ENCODE data around the gene RALGAPB.
"Not testable (repeated sequence)": the region's sequence is repeated elsewhere in the genome, so short reads cannot be mapped to it uniquely, and the experiment has no call there.

Gene RALGAPB

GRCh38 chr20:38589967-38590675 is 117.5 kb downstream of the RALGAPB start:
- no peak for DNase-seq

- no peak for DNase-seq
These were observed 118.2 kb downstream of the RALGAPB start for GRCh38 chr20:38590676-38591473.

DNA sequence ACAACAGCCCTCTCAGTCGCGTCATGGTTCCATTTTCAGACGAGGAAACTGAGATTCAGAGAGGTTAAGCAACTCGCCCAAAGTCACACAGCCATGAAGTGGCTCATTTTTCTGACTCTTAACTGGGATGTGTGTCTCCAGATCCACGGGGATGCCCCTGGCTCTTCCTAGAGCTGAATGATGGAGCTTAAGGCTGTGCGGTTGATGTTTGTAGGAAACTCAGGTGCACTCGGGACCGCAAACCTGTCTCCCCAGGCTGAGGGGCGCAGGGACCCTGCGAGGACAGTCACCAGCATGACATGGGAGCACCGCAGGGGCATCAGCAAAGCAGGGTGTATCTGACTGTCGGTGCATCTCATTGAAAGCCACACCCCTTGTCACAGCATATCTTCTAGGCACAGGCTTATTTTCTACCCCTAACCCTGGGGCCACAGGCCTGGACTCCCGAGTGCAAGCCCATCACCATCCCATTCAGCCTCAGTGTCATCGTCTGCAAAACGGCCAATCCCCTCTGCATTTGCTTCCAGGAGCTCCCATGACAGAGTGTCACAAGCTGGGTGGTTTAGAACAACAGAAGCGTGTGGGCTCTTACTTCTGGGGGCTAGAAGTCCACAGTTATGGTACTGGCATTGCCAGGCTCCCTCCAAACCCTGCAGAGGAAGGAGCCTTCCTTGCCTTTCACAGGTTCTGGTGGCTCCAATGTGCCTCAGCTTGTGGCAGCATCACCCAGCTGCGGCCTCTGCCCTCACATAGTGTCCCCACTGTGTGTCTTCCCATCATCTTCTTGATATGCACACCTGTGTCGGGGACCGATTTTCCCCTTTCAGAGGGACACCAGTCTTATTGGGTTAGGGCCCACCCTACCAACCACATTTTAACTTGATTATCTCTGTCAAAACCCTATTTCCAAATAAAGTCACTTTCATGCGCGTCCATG is 119.1 kb downstream of the RALGAPB start:
- no peak for DNase-seq

- DNase-seq = not testable (repeated sequence)
These were observed 119.8 kb downstream of the RALGAPB start for GRCh38 chr20:38592411-38592790.

DNA sequence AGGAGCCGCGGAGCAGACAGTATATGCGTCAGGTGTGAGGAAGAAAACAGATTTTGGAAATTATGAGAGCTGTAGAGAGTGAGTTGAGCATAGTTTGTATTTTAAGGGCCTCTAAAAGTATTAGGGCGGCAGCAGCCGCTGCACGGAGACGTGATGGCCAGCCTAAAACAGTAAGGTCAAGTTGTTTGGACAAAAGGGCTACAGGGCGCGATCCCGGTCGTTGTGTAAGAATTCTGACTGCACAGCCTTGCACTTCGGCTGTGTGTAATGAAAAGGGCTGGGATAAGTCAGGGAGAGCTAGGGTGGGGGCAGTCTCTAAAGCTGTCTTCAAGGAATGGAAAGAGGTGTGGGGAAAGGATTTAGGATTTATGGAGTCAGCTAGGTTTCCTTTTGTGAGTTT is 121.6 kb downstream of the RALGAPB start:
- DNase-seq = not testable (repeated sequence)

- DNase-seq = not testable (repeated sequence)
These were observed 123.2 kb downstream of the RALGAPB start for GRCh38 chr20:38595886-38596285.

GRCh38 chr20:38599410-38599882 is 126.8 kb downstream of the RALGAPB start:
- DNase-seq = no peak

DNA sequence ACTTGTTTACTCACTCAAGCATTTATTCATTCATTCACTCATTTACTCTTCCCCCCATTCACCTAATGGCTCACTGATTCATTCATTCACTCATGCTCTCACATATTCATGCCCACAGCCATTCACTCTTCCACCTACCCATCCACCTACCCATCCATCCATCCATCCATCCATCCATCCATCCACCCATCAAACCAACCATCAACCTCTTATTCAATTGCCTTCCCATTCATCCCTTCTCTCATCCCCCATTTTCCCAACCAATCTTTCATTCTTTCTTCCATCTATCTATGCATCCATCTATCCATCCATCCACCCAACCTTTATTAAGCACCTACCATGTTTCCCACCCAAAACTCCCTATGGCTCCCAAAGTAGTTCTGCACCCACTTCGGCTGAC is 127.4 kb downstream of the RALGAPB start:
- no peak for DNase-seq

DNA sequence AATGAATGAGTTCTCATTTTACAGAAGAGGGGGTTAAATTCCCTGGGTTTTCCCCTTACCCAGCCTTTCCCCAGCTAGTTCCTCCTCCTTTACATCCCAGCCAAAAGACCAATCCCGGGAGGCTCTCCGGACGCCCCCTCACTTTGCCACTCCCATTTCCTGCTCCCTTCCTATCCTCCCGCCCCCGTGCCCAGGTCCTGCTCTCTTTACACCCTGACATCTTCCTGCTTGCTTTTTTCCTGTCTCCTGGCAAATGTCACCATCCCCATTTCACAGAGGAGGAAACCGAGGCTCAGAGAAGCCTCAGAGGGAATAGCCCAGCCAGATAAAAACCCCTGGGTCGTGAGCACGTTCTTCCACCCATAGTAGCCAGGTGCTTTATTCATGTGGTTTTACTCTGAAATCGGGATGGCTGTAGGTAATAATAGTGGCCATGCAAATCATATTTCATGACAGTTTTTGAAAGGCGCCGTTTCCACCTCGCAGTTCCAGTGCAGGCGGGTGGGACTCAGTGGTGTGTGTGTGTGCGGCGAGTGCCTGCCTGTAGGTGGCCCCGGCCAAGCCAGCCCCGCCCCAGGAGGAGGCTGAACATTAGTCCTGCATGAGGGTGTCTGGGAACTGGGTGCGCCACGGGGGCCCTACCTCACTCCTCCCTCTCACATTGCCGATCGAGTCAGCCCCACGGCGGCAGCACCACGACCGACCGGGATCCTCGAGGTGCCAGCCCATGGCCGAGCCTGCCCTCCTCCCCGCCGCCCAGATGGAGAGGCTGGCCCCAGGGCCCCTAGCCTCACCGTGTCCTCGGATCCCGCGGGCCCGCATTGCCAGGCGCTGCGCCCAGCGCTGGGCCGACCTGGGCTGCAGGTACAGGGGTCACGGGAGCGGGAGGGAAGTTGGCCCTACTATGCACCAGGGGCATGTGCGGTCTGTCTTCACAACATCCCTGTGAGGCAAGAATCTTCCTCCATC is 128.9 kb downstream of the RALGAPB start, which contains the start of gene ARHGAP40:
ARHGAP40 (plus strand) TSS at position 594 of the 969 bp plus-strand sequence.
- no peak for DNase-seq

- no peak for DNase-seq
These were observed 129.5 kb downstream of the RALGAPB start for GRCh38 chr20:38602185-38602581.

GRCh38 chr20:38603286-38603685 is 130.6 kb downstream of the RALGAPB start:
- no peak for DNase-seq

DNA sequence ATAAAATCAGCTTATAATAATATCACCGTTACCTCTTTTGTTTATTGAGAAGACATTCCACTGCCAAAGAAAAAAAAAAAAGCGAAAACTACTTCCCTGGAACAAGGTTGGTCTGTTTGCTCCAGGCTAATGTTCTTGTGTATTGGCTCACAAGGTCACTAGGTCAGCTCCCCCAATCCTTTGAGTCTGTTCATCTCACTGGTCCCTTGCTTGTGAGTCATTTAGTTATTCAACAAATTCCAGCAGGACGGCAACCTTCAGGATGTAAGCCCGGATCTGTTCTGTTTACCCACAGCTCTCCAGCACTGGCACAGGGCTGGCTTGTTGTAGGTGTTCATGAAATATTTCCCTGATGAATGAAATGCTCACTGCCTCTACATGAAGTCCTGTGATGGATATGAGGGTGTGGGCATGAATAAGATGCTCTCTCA is 132.2 kb downstream of the RALGAPB start:
- no peak for DNase-seq

DNA sequence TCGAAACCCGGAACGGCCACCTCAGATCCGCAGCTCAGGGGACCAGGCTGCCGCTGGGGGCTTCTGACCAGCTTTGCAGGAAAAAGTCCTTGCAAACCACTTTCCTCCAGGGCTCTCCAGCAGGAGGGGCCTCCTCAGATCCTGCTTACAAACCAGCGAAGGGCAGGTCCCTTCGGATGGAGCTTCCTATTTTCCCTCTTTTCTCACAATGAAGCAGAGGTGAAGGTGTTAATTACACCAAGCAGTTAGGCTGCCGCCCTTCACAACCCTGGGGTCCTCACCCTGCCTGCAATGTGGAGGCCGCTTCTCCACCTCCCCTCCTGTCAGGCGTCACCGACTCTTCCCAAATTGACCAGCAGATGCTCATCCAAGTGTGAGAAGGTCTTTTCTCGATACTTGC is 134.7 kb downstream of the RALGAPB start:
- no peak for DNase-seq

DNA sequence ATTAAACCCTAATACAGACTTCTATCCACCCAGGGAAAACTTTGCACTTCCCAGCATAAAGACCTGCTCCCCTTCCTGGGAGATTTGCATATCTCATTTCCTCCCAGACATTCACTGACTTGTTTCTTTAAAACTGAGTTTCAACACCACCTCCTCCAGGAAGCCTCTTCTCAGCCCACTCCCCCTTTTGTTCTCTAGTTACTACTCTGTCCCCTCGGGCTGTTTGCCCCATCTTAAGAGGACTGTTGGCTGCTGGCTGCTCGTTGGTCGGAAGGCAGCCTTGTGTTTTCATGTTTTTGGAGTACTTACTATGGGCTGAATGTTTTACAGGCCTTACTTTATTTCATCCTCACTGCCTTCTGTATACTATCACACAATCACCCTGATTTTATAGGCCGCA is 135.5 kb downstream of the RALGAPB start:
- no peak for DNase-seq

DNA sequence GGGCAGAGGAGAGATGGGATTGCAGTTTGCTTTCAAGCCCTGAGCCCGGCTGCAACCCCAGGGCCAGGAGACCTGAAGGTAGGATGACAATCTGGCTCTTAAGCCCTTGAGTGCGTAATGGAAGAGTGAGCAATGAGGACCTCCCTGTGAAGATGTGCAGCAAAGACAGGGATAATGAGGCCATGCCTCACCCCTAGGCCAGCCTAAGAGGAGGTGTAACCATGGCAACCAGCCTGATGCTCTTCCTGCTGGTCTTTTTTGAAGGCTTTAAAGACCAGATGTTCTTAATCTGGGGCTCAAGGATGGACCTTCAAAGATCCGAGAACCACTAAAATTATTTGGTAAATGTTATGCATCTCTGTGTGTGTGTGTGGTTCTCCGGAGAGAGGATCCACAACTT is 137.2 kb downstream of the RALGAPB start:
- DNase-seq = no peak

- no peak for DNase-seq
These were observed 137.9 kb downstream of the RALGAPB start for GRCh38 chr20:38610521-38610920.

- no peak for DNase-seq
These were observed 140.3 kb downstream of the RALGAPB start for GRCh38 chr20:38612751-38613515.

- DNase-seq = no peak
These were observed 142.6 kb downstream of the RALGAPB start for GRCh38 chr20:38615283-38615682.

GRCh38 chr20:38616457-38616856 is 143.8 kb downstream of the RALGAPB start:
- no peak for DNase-seq

DNA sequence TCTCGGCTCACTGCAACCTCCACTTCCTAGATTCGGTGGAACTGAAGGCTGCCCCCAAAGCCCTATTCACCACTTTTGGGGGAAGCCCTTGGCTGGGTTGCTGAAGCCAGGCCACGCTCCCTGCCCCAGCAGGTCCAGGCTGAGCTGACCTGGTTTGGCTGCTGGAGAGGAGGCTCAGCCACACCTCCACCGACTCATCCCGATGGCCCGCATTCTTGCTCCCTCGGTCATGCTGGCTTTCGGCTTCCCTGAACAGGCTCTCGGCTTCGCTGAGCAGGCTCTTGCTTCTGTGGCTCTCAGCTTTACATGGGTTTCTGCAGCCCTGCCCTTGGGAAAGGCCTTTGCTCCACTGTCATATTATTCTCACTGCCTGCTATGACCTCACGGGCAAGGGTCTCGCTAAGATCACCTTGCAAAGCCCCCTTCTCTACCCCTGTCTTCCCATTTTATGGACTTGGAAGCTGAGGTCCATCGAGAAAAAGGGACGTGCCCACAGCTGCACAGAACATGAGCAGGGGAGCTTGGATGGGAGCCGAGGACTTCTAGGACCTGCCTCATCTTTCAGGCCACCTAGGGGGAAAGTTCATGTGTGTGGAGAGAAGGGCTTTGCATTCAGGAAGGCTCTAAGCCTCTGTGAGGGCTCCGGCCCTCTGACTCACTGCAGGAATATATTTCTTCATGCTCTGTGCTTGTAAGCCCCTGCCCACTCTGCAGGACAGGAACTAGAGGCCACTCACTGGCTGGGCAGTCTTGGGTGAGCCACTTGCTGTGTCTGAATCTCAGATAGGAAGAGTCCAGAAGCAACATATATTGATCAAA is 144.6 kb downstream of the RALGAPB start:
- no peak for DNase-seq

Data from femur (tissue), 1 donor.